Activated CD4-positive, alpha-beta memory T cell treated with anti-CD3 and anti-CD28 coated beads, Interleukin-2, amount 10 ng/mL, durations not matched to agents 7 days and 5 days (primary cell): ENCODE measurements around the gene CDH22. TPM values are rescaled to one million over a fixed set of nuclear protein-coding genes. Genes with fewer than 3 reads are reported as not detected.
A peak's percentile ranks its signal among the peaks of the same experiment; 100 is the strongest.

ENCODE experiments used
- CTCF ChIA-PET: fragments of 350-600 bp; sonication (Branson Sonifier 250); formaldehyde crosslinking; loops from one replicate; lab custom pipeline; 2021; ENCODE audit warnings: antibody characterized with exemption, inconsistent platforms; lab: Charles Lee
- POLR2A ChIA-PET: fragments of 350-600 bp; sonication (Branson Sonifier 250); formaldehyde crosslinking; loops from one replicate; lab custom pipeline; 2021; ENCODE audit warnings: antibody characterized with exemption; lab: Charles Lee
- DNase-seq: peaks from one replicate; pipeline ENCODE4 v3.0.0-alpha.2; 2020
- H3K27ac Mint-ChIP-seq: one replicate; pipeline ENCODE4 v1.8.0; 2021; ENCODE audit warnings: mild to moderate bottlenecking, mixed read lengths
- H3K27me3 Mint-ChIP-seq: one replicate; pipeline ENCODE4 v1.8.0; 2021; ENCODE audit warnings: mixed read lengths
- H3K36me3 Mint-ChIP-seq: one replicate; pipeline ENCODE4 v1.8.0; 2021; ENCODE audit warnings: low read depth, mixed read lengths
- H3K4me1 Mint-ChIP-seq: one replicate; pipeline ENCODE4 v1.8.0; 2021; ENCODE audit warnings: mixed read lengths
- H3K4me3 Mint-ChIP-seq: one replicate; pipeline ENCODE4 v1.8.0; 2021; ENCODE audit warnings: mild to moderate bottlenecking, mixed read lengths
- H3K9me3 Mint-ChIP-seq: one replicate; pipeline ENCODE4 v1.8.0; 2021; ENCODE audit warnings: mixed read lengths
- total RNA-seq, 2 experiments: library from RNA; stranded (reverse); gene quantifications; one replicate each; pipeline ENCODE4 v1.2.3, GENCODE V29; 2021

CDH22 gene
- total RNA-seq, 2 experiments from 2014 or later = not detected

GRCh38 chr20:46135856-46136633 lies 172.3 kb downstream of the CDH22 start:
- no peak overlapping the region for H3K4me3 Mint-ChIP-seq
- no peak overlapping the region for H3K27ac Mint-ChIP-seq
- H3K36me3 Mint-ChIP-seq = no peaks in the 10 kb centered on the region
- no peaks in the 10 kb centered on the region for H3K9me3 Mint-ChIP-seq
- peaks cover 27% of the 10 kb centered on the region for H3K27me3 Mint-ChIP-seq
- no peaks in the 10 kb centered on the region for H3K4me1 Mint-ChIP-seq
- POLR2A ChIA-PET = no interaction called here
- CTCF ChIA-PET = no interaction called here
- no peak for DNase-seq

- Mint-ChIP-seq H3K27ac (no peak overlapping the region), H3K9me3 (no peaks in the 10 kb centered on the region), H3K4me1 (no peaks in the 10 kb centered on the region), H3K27me3 (peaks cover 22% of the 10 kb centered on the region), H3K36me3 (no peaks in the 10 kb centered on the region), H3K4me3 (no peak overlapping the region)
- no peak for DNase-seq
- POLR2A ChIA-PET = no interaction called here
- CTCF ChIA-PET = no interaction called here
These were observed 173.6 kb downstream of the CDH22 start for GRCh38 chr20:46134716-46135115.

- no peaks in the 10 kb centered on the region for H3K36me3 Mint-ChIP-seq
- no peaks in the 10 kb centered on the region for H3K4me1 Mint-ChIP-seq
- H3K27me3 Mint-ChIP-seq = peaks cover 21% of the 10 kb centered on the region
- no peak for DNase-seq
- POLR2A ChIA-PET = no interaction called here
- no peak overlapping the region for H3K27ac Mint-ChIP-seq
- no peak overlapping the region for H3K4me3 Mint-ChIP-seq
- no peaks in the 10 kb centered on the region for H3K9me3 Mint-ChIP-seq
- CTCF ChIA-PET = no interaction called here
These were observed 174.2 kb downstream of the CDH22 start for GRCh38 chr20:46133886-46134654.

GRCh38 chr20:46132705-46133120 lies 175.6 kb downstream of the CDH22 start:
- H3K4me1 Mint-ChIP-seq = no peaks in the 10 kb centered on the region
- no peak overlapping the region for H3K27ac Mint-ChIP-seq
- no peak overlapping the region for H3K4me3 Mint-ChIP-seq
- no peaks in the 10 kb centered on the region for H3K9me3 Mint-ChIP-seq
- DNase-seq = peak; percentile 54
- ChIA-PET CTCF (interaction anchor here (0.6 to 1.8 kb wide), 7 partner anchors 12 to 310 kb away, joined by 3 to 8 read pairs (median 4); partner anchors contain the start of gene CD40), POLR2A (no interaction called here)
- H3K27me3 Mint-ChIP-seq = peaks cover 20% of the 10 kb centered on the region
- H3K36me3 Mint-ChIP-seq = no peaks in the 10 kb centered on the region

- POLR2A ChIA-PET = no interaction called here
- Mint-ChIP-seq H3K36me3 (no peaks in the 10 kb centered on the region), H3K4me3 (no peak overlapping the region), H3K4me1 (no peaks in the 10 kb centered on the region), H3K9me3 (no peaks in the 10 kb centered on the region), H3K27ac (no peak overlapping the region), H3K27me3 (peaks cover 20% of the 10 kb centered on the region)
- DNase-seq = no peak
- CTCF ChIA-PET = interaction anchor here (1.8 kb wide), 1 partner anchor 11 kb away, joined by 4 read pairs; no protein-coding TSS in a partner anchor
These were observed 176.9 kb downstream of the CDH22 start for GRCh38 chr20:46131396-46131795.

- H3K9me3 Mint-ChIP-seq = no peaks in the 10 kb centered on the region
- no peak overlapping the region for H3K4me3 Mint-ChIP-seq
- H3K27me3 Mint-ChIP-seq = peaks cover 20% of the 10 kb centered on the region
- no peaks in the 10 kb centered on the region for H3K36me3 Mint-ChIP-seq
- H3K4me1 Mint-ChIP-seq = no peaks in the 10 kb centered on the region
- ChIA-PET POLR2A (no interaction called here), CTCF (interaction anchor here (0.9 kb wide), 1 partner anchor 219 kb away, joined by 4 read pairs; no protein-coding TSS in a partner anchor)
- DNase-seq = no peak
- H3K27ac Mint-ChIP-seq = no peak overlapping the region
These were observed 177.8 kb downstream of the CDH22 start for GRCh38 chr20:46130534-46130933.

- H3K4me1 Mint-ChIP-seq = no peaks in the 10 kb centered on the region
- no peak overlapping the region for H3K27ac Mint-ChIP-seq
- CTCF ChIA-PET = interaction anchor here (0.9 to 1.5 kb wide), 2 partner anchors 10 to 219 kb away, joined by 3 to 4 read pairs; no protein-coding TSS in a partner anchor
- peaks cover 20% of the 10 kb centered on the region for H3K27me3 Mint-ChIP-seq
- H3K36me3 Mint-ChIP-seq = no peaks in the 10 kb centered on the region
- no peak for DNase-seq
- POLR2A ChIA-PET = no interaction called here
- H3K4me3 Mint-ChIP-seq = no peak overlapping the region
- H3K9me3 Mint-ChIP-seq = no peaks in the 10 kb centered on the region
These were observed 178.3 kb downstream of the CDH22 start for GRCh38 chr20:46129955-46130481.

GRCh38 chr20:46128310-46129151 lies 179.8 kb downstream of the CDH22 start:
- POLR2A ChIA-PET = no interaction called here
- Mint-ChIP-seq H3K9me3 (no peaks in the 10 kb centered on the region), H3K4me3 (no peak overlapping the region), H3K27me3 (peaks cover 20% of the 10 kb centered on the region), H3K27ac (no peak overlapping the region), H3K4me1 (no peaks in the 10 kb centered on the region), H3K36me3 (no peaks in the 10 kb centered on the region)
- no peak for DNase-seq
- CTCF ChIA-PET = interaction anchor here (0.8 to 1.5 kb wide), 7 partner anchors 9 to 310 kb away, joined by 3 to 6 read pairs (median 4); partner anchors contain the start of gene ELMO2

GRCh38 chr20:46127396-46128010 lies 180.8 kb downstream of the CDH22 start:
- no peaks in the 10 kb centered on the region for H3K4me1 Mint-ChIP-seq
- no peaks in the 10 kb centered on the region for H3K36me3 Mint-ChIP-seq
- ChIA-PET POLR2A (no interaction called here), CTCF (interaction anchor here (0.8 to 1.2 kb wide), 4 partner anchors 13 to 222 kb away, joined by 3 to 6 read pairs (median 4); no protein-coding TSS in a partner anchor)
- no peak overlapping the region for H3K27ac Mint-ChIP-seq
- DNase-seq = no peak
- H3K4me3 Mint-ChIP-seq = no peak overlapping the region
- H3K27me3 Mint-ChIP-seq = peaks cover 18% of the 10 kb centered on the region
- no peaks in the 10 kb centered on the region for H3K9me3 Mint-ChIP-seq

- Mint-ChIP-seq H3K4me3 (no peak overlapping the region), H3K27ac (no peak overlapping the region), H3K27me3 (peaks cover 18% of the 10 kb centered on the region), H3K36me3 (no peaks in the 10 kb centered on the region), H3K4me1 (peaks cover 4% of the 10 kb centered on the region), H3K9me3 (no peaks in the 10 kb centered on the region)
- no peak for DNase-seq
- POLR2A ChIA-PET = no interaction called here
- CTCF ChIA-PET = no interaction called here
These were observed 181.8 kb downstream of the CDH22 start for GRCh38 chr20:46126440-46127056.
